SK-N-SH treated with all-trans-retinoic acid at 6 μM for 48 hours (cell line): ENCODE data around the gene TGM3.

Source experiments
- CREB5 ChIP-seq: fragments of 250-450 bp; sonication (Bioruptor Pico); IDR thresholded peaks from 2 replicates; pipeline ENCODE4 v1.5.1; 2020; ENCODE audit warnings: low read depth, mild to moderate bottlenecking, moderate library complexity
- PATZ1 ChIP-seq: fragments of 250-450 bp; sonication (Bioruptor Pico); IDR thresholded peaks from 2 replicates; pipeline ENCODE4 v1.8.0; 2020; ENCODE audit warnings: mild to moderate bottlenecking, moderate library complexity, borderline replicate concordance
- RARB ChIP-seq: fragments of 250-450 bp; sonication (Bioruptor Pico); IDR thresholded peaks from 2 replicates; pipeline ENCODE4 v1.8.0; 2021; ENCODE audit warnings: mild to moderate bottlenecking, moderate library complexity
- SNAI2 ChIP-seq: fragments of 250-450 bp; sonication (Bioruptor Pico); IDR thresholded peaks from 2 replicates; pipeline ENCODE4 v1.5.0; 2020; ENCODE audit warnings: mild to moderate bottlenecking, moderate library complexity
- ZFP3 ChIP-seq: fragments of 250-450 bp; sonication (Bioruptor Pico); IDR thresholded peaks from 2 replicates; pipeline ENCODE4 v1.5.0; 2020; ENCODE audit warnings: mild to moderate bottlenecking, moderate library complexity
- ZFP30 ChIP-seq: fragments of 450-650 bp; formaldehyde crosslinking; IDR thresholded peaks from 2 replicates; pipeline ENCODE4 v1.5.0; 2022; ENCODE audit warnings: mild to moderate bottlenecking, moderate library complexity

GRCh38 chr20:2379511-2380229, 83.9 kb downstream of the TGM3 start:
- no peak for TF ChIP-seq ZFP30 (CRISPR knock-in tag)
- no peak for TF ChIP-seq SNAI2 (CRISPR knock-in tag)
- TF ChIP-seq ZFP3 (CRISPR knock-in tag): no peak
- no peak for TF ChIP-seq RARB (CRISPR knock-in tag)
- no peak for TF ChIP-seq PATZ1 (CRISPR knock-in tag)
- no peak for TF ChIP-seq CREB5 (CRISPR knock-in tag)
